Neural cell (in vitro differentiated cells): ENCODE results near the gene KCNIP3. TPM values are rescaled to one million over a fixed set of nuclear protein-coding genes. Genes with fewer than 3 reads are reported as not detected.

Source experiments
- H2AFZ ChIP-seq: fragments of 200-600, 300-800 bp; sonication (generic), shearing (Covaris generic); 2 replicates; pipeline ENCODE4 v1.6.0; 2014; ENCODE audit warnings: low read depth, mild to moderate bottlenecking, antibody characterized with exemption, low read length, moderate library complexity
- H3F3A ChIP-seq: fragments of 200-600 bp; shearing (Covaris generic); 2 replicates; pipeline ENCODE4 v1.6.1; 2016; ENCODE audit warnings: mild to moderate bottlenecking, moderate library complexity, mixed read lengths, antibody characterized with exemption, low read length; ENCODE audit not compliant: insufficient read depth, poor library complexity, severe bottlenecking
- H3K27ac ChIP-seq: fragments of 200-600, 300-800 bp; sonication (generic), shearing (Covaris generic); 2 replicates; pipeline ENCODE4 v1.5.1; 2014; ENCODE audit warnings: mild to moderate bottlenecking, low read length, moderate library complexity
- H3K27me3 ChIP-seq: fragments of 300-800, 200-600 bp; sonication (generic), shearing (Covaris generic); 2 replicates; pipeline ENCODE4 v1.6.0; 2014; ENCODE audit warnings: mild to moderate bottlenecking, low read depth, low read length, moderate library complexity; ENCODE audit not compliant: insufficient read depth
- H3K36me3 ChIP-seq: fragments of 300-800, 200-600 bp; sonication (generic), shearing (Covaris generic); 2 replicates; pipeline ENCODE4 v1.5.1; 2014; ENCODE audit warnings: mild to moderate bottlenecking, antibody characterized with exemption, low read length, moderate library complexity; ENCODE audit not compliant: insufficient read depth
- H3K4me2 ChIP-seq: fragments of 300-800, 200-600 bp; sonication (generic), shearing (Covaris generic); 2 replicates; pipeline ENCODE4 v1.6.0; 2014; ENCODE audit warnings: mild to moderate bottlenecking, low read length
- H3K4me3 ChIP-seq: fragments of 300-800, 200-600 bp; sonication (generic), shearing (Covaris generic); 2 replicates; pipeline ENCODE4 v1.5.1; 2014; ENCODE audit warnings: mild to moderate bottlenecking, low read length, moderate library complexity
- H3K79me2 ChIP-seq: fragments of 200-600 bp; shearing (Covaris generic); replicated peaks from 2 replicates; pipeline ENCODE4 v1.6.0; 2014; ENCODE audit warnings: mild to moderate bottlenecking, low read length, moderate library complexity; ENCODE audit not compliant: insufficient read depth
- H3K9ac ChIP-seq: fragments of 300-800, 200-600 bp; sonication (generic), shearing (Covaris generic); 2 replicates; pipeline ENCODE4 v1.6.1; 2016; ENCODE audit warnings: mild to moderate bottlenecking, low read length, mixed read lengths
- H3K9me2 ChIP-seq: fragments of 200-600 bp; shearing (Covaris generic); 2 replicates; pipeline ENCODE4 v1.6.1; 2016; ENCODE audit warnings: mild to moderate bottlenecking, low read length, mixed read lengths; ENCODE audit not compliant: insufficient read depth
- H3K9me3 ChIP-seq: fragments of 200-600, 300-800 bp; sonication (generic), shearing (Covaris generic); 2 replicates; pipeline ENCODE4 v1.6.1; 2016; ENCODE audit warnings: mild to moderate bottlenecking, mixed run types, low read length, moderate library complexity, mixed read lengths
- H4K20me1 ChIP-seq: fragments of 200-600 bp; shearing (Covaris generic); 2 replicates; pipeline ENCODE4 v1.6.1; 2016; ENCODE audit warnings: mild to moderate bottlenecking, mixed run types; ENCODE audit not compliant: insufficient read depth
- EP300 ChIP-seq: fragments of 450-650 bp; conservative IDR thresholded peaks from 2 replicates; pipeline ENCODE4 v1.6.1; 2014; ENCODE audit warnings: antibody characterized with exemption, mild to moderate bottlenecking, moderate library complexity; ENCODE audit not compliant: poor library complexity, severe bottlenecking
- EZH2 ChIP-seq: fragments of 200-600, 300-800 bp; shearing (Covaris generic), sonication (generic); IDR thresholded peaks from 2 replicates; pipeline ENCODE4 v1.6.1; 2014; ENCODE audit warnings: antibody characterized with exemption, low read length, borderline replicate concordance, mild to moderate bottlenecking; ENCODE audit not compliant: insufficient read depth, poor library complexity, severe bottlenecking
- MXI1 ChIP-seq: fragments of 450-650 bp; conservative IDR thresholded peaks from 2 replicates; pipeline ENCODE4 v1.6.1; 2014; ENCODE audit warnings: antibody characterized with exemption, mild to moderate bottlenecking; ENCODE audit not compliant: poor library complexity, severe bottlenecking
- POLR2AphosphoS5 ChIP-seq: IDR thresholded peaks from 2 replicates; pipeline ENCODE4 v1.6.1; 2012
- RAD21 ChIP-seq: fragments of 450-650 bp; conservative IDR thresholded peaks from 2 replicates; pipeline ENCODE4 v1.6.1; 2014; ENCODE audit warnings: antibody characterized with exemption, mild to moderate bottlenecking, moderate library complexity
- SMC3 ChIP-seq: fragments of 450-650 bp; conservative IDR thresholded peaks from 2 replicates; pipeline ENCODE4 v1.6.1; 2014; ENCODE audit warnings: antibody characterized with exemption, mild to moderate bottlenecking, moderate library complexity; ENCODE audit not compliant: poor library complexity
- TAF1 ChIP-seq: IDR thresholded peaks from 2 replicates; pipeline ENCODE4 v1.6.1; 2012; ENCODE audit warnings: low read depth
- polyA plus RNA-seq: library from polyadenylated mRNA; depleted of rRNA; stranded (reverse); fragments of >200 nt; gene quantifications from 2 replicates; pipeline ENCODE4 v1.2.3, GENCODE V29; 2014
- TF ChIP-seq, protein P1 (sequence below): IDR thresholded peaks from 2 replicates; pipeline ENCODE4 v1.6.1; 2012; ENCODE audit warnings: borderline replicate concordance

The KCNIP3 gene
- polyA plus RNA-seq, 1 donor from 2014 or later: not detected

GRCh38 chr2:95389245-95390119 lies 92.3 kb downstream of the KCNIP3 start:
- Histone ChIP-seq H3K27me3 (no peaks in the 10 kb centered on the region), H3K4me3 (no peak overlapping the region), H3K9me2 (no peaks in the 10 kb centered on the region), H3K9me3 (no peaks in the 10 kb centered on the region), H3F3A (no peaks in the 10 kb centered on the region), H3K79me2 (no peaks in the 10 kb centered on the region), H3K4me2 (no peak overlapping the region), H3K36me3 (no peaks in the 10 kb centered on the region), H3K27ac (no peak overlapping the region), H4K20me1 (no peaks in the 10 kb centered on the region), H2AFZ (no peak overlapping the region), H3K9ac (no peak overlapping the region)
- no peak for TF ChIP-seq SMC3
- no peak for TF ChIP-seq EP300
- TF ChIP-seq, protein P1, sequence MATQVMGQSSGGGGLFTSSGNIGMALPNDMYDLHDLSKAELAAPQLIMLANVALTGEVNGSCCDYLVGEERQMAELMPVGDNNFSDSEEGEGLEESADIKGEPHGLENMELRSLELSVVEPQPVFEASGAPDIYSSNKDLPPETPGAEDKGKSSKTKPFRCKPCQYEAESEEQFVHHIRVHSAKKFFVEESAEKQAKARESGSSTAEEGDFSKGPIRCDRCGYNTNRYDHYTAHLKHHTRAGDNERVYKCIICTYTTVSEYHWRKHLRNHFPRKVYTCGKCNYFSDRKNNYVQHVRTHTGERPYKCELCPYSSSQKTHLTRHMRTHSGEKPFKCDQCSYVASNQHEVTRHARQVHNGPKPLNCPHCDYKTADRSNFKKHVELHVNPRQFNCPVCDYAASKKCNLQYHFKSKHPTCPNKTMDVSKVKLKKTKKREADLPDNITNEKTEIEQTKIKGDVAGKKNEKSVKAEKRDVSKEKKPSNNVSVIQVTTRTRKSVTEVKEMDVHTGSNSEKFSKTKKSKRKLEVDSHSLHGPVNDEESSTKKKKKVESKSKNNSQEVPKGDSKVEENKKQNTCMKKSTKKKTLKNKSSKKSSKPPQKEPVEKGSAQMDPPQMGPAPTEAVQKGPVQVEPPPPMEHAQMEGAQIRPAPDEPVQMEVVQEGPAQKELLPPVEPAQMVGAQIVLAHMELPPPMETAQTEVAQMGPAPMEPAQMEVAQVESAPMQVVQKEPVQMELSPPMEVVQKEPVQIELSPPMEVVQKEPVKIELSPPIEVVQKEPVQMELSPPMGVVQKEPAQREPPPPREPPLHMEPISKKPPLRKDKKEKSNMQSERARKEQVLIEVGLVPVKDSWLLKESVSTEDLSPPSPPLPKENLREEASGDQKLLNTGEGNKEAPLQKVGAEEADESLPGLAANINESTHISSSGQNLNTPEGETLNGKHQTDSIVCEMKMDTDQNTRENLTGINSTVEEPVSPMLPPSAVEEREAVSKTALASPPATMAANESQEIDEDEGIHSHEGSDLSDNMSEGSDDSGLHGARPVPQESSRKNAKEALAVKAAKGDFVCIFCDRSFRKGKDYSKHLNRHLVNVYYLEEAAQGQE: no peak
- TF ChIP-seq MXI1: no peak

- TF ChIP-seq, protein P1: no peak
- TF ChIP-seq TAF1 (no peak), MXI1 (no peak), EZH2 (no peak), SMC3 (no peak), POLR2AphosphoS5 (no peak), RAD21 (no peak), EP300 (no peak)
- no peaks in the 10 kb centered on the region for H3K36me3 ChIP-seq
- H2AFZ ChIP-seq: no peak overlapping the region
- no peak overlapping the region for H3K4me2 ChIP-seq
- no peaks in the 10 kb centered on the region for H3F3A ChIP-seq
- H3K79me2 ChIP-seq: no peaks in the 10 kb centered on the region
- H3K9me2 ChIP-seq: no peaks in the 10 kb centered on the region
- no peak overlapping the region for H3K27ac ChIP-seq
- H4K20me1 ChIP-seq: no peaks in the 10 kb centered on the region
- H3K9ac ChIP-seq: no peak overlapping the region
- no peaks in the 10 kb centered on the region for H3K9me3 ChIP-seq
- H3K27me3 ChIP-seq: no peaks in the 10 kb centered on the region
- no peak overlapping the region for H3K4me3 ChIP-seq
Observed at GRCh38 chr2:95390272-95390880, 93.2 kb downstream of the KCNIP3 start.
